ENCODE measurements around the gene E2F1. TPM values are rescaled to one million over a fixed set of nuclear protein-coding genes. Genes with fewer than 3 reads are reported as not detected.

The E2F1 gene
- total RNA-seq, 4 donors from 2014 or later, result 2.1 to 4.8 (median 3.1) TPM

DNA sequence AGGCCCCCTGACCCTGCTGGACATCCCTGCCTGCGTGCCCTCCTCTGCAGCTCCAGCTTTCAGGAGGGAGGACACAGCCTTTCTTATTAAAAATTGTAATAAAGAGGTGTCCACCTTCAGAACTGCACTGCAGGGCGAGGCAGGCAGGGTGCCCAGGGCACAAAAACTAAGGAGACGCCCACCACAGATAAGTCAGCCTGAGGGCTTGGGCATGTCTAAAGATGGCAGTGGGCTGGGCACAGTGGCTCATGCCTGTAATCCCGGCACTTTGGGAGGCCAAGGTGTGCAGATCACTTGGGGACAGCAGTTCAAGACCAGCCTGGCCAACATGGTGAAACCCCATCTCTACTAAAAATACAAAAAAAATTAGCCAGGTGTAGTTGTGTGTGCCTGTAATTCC, 31.0 kb downstream of the E2F1 start:
- intact Hi-C loops (cut with DNase I), result no loop called here
- no peaks in the 10 kb centered on the region for H3K9me3 ChIP-seq
- H3K27me3 ChIP-seq, result no peaks in the 10 kb centered on the region
- H3K27ac ChIP-seq, result no peak overlapping the region
- no peak for DNase-seq
- WGBS, 2 donors, result 62% methylated on average over 2 of the region's 4 CpGs; no CpG with 5 or more reads in 1 of the 2 donors
- no peak overlapping the region for H3K4me3 ChIP-seq
- TF ChIP-seq, protein P1, sequence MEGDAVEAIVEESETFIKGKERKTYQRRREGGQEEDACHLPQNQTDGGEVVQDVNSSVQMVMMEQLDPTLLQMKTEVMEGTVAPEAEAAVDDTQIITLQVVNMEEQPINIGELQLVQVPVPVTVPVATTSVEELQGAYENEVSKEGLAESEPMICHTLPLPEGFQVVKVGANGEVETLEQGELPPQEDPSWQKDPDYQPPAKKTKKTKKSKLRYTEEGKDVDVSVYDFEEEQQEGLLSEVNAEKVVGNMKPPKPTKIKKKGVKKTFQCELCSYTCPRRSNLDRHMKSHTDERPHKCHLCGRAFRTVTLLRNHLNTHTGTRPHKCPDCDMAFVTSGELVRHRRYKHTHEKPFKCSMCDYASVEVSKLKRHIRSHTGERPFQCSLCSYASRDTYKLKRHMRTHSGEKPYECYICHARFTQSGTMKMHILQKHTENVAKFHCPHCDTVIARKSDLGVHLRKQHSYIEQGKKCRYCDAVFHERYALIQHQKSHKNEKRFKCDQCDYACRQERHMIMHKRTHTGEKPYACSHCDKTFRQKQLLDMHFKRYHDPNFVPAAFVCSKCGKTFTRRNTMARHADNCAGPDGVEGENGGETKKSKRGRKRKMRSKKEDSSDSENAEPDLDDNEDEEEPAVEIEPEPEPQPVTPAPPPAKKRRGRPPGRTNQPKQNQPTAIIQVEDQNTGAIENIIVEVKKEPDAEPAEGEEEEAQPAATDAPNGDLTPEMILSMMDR (IDR thresholded peaks at IDR 0.05), result no peak
- no peak for TF ChIP-seq POLR2A (IDR thresholded peaks at IDR 0.05)
- peaks cover 14 to 62% (median 23%) of the 10 kb centered on the region in 3 donors for H3K4me1 ChIP-seq
- peaks cover 10 to 36% (median 10%) of the 10 kb centered on the region in 3 donors for H3K36me3 ChIP-seq

DNA sequence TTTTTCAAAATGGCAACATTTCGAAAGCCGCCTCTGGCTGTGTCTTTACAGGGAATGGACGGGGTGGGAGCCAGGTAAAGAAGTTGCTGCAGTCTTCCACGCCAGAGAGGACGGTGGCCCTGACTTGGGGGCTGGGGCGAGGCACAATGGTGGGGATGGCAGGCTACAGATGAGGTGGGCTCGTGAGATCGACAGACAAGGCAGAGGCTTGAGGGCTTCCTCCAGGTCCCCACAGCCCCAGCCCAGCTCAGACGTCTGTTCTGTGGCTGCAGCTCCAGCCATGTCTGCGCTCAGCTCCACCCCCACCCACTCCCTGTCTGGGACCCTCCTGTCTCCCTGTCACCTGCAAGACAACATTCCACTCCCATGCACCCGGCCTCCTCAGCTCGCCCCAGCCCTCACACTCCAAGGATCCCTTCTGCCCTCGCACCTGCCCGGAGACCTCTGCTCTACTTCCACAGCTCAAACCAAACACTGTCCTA, 31.5 kb downstream of the E2F1 start:
- intact Hi-C loops (cut with DNase I), result loop anchor here (5.0 kb wide), 1 partner anchor 197 kb away; no protein-coding TSS in a partner anchor
- Histone ChIP-seq H3K27ac (peak overlapping the region in 1 of 4 donors; percentile 31), H3K4me3 (no peak overlapping the region)

DNA sequence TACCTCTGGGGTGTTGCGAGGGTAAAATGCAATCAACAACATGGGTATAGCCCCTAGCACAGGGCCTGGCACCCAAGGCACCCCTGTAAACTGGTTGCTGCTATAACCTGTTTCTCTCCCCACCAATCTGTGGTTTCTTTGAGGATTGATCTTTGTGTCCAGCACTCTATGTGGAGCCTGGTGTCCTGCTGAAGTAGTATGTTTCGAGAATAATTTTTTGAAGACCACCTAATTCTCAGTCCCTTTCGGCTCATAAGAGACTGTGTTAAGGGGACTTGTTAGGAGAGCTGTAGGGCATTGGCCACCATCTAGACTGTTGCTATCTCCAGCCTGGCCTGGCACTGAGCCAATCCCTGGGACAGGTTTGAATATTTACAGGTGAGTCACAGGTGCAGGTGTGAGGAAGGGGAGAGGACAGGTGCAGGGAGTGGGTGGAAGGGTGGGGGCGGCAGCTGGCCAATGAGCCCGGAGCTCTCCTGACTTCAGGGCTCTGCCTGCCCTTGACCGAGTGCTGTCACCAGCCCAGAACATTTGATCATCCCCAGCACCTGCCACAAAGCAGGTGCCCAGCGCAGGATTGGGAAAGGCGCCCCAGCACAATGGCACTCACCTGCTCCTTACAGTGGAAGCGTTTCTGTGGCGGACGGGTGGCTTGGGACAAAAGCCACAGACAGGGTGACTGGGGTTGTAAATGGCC, 32.1 kb downstream of the E2F1 start:
- DNase-seq, result no peak
- intact Hi-C loops (cut with DNase I), result loop anchor here (5.0 kb wide), 1 partner anchor 197 kb away; no protein-coding TSS in a partner anchor
- Histone ChIP-seq H3K9me3 (no peaks in the 10 kb centered on the region), H3K27me3 (no peaks in the 10 kb centered on the region), H3K36me3 (peaks cover under 1 to 25% (median 1%) of the 10 kb centered on the region in 3 donors), H3K27ac (peak overlapping the region in 2 of 4 donors; percentile 67 to 84), H3K4me1 (peaks cover 20 to 73% (median 35%) of the 10 kb centered on the region in 3 donors), H3K4me3 (no peak overlapping the region)
- 55 to 62% methylated on average over 4 to 5 of the region's 11 CpGs for WGBS, 2 donors
- no peak for TF ChIP-seq POLR2A (IDR thresholded peaks at IDR 0.05)
- TF ChIP-seq, protein P1 (IDR thresholded peaks at IDR 0.05), result no peak

More for the DNA sequence above, 31.5 kb downstream of the E2F1 start:
- no peak for DNase-seq
- H3K9me3 ChIP-seq, result no peaks in the 10 kb centered on the region
- no peaks in the 10 kb centered on the region for H3K27me3 ChIP-seq
- 75 to 78% methylated on average over 6 to 12 of the region's 14 CpGs for WGBS, 2 donors
- H3K4me1 ChIP-seq, result peaks cover 14 to 66% (median 28%) of the 10 kb centered on the region in 3 donors
- peaks cover 7 to 32% (median 8%) of the 10 kb centered on the region in 3 donors for H3K36me3 ChIP-seq
- no peak for TF ChIP-seq POLR2A (IDR thresholded peaks at IDR 0.05)
- TF ChIP-seq, protein P1 (IDR thresholded peaks at IDR 0.05), result no peak

DNA sequence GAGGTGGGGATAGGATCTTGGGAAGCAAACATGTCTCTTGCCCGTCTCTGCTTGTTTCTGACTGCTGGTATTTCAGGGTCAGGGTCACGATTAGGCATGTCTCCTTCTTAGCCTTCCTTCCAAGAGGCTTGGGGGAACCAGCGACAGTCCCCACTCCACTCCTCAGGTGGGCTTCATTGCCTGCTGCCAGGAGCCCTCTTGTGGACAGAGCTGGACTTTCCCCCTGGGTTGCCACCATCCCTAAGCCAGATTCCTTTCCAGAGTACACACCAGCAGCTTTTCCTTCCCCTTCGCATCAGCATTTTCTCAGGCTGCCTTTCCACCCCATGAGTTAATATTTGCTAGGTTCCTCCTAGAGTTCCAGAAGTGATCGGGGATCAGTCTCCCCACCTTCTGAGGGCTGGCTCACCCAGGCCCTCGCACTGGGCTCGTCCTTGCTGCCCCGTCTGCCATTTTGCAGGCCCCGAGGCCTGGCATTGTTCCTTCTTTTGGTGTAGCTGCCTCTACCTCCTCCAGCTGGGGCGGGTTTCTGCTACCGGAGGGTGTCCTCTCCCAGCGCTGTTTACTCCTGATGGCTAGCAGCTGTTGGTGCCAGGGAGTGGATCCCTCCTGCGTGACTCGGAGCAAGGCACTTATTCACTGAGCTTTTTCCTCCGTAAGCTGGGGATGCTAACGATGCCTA, 32.8 kb downstream of the E2F1 start:
- Histone ChIP-seq H3K4me1 (peaks cover 27 to 80% (median 40%) of the 10 kb centered on the region in 3 donors), H3K27me3 (no peaks in the 10 kb centered on the region), H3K36me3 (peaks cover 0 to 18% (median 0%) of the 10 kb centered on the region in 3 donors), H3K27ac (peak overlapping the region; percentile 4 to 84 (median 39)), H3K4me3 (peak overlapping the region in 1 of 4 donors; percentile 28), H3K9me3 (no peaks in the 10 kb centered on the region)
- TF ChIP-seq POLR2A (IDR thresholded peaks at IDR 0.05), result no peak
- TF ChIP-seq, protein P1 (IDR thresholded peaks at IDR 0.05), result peak; percentile 64 to 71 (median 66)
- DNase-seq, result no peak
- 19 to 29% methylated on average over 9 to 11 of the region's 16 CpGs for whole genome bisulfite sequencing, 2 donors
- intact Hi-C loops (cut with DNase I), result loop anchor here (5.0 kb wide), 1 partner anchor 196 kb away; no protein-coding TSS in a partner anchor

All from esophagus squamous epithelium (tissue), 5 donors.